ENCODE data around the gene RNU2-63P.
A peak's percentile ranks its signal among the peaks of the same experiment; 100 is the strongest.
"Not testable (repeated sequence)": the region's sequence is repeated elsewhere in the genome, so short reads cannot be mapped to it uniquely, and the experiment has no call there.

RNU2-63P gene

GRCh38 chr2:88016086-88016959 lies at the start of gene RNU2-63P:
TSS of gene RNU2-63P (minus strand) at chr2:88016547.
- peak; percentile 84 for DNase-seq

- DNase-seq: no peak
Observed at GRCh38 chr2:88061295-88061694, 44.9 kb upstream of the RNU2-63P start.

GRCh38 chr2:88060907-88061275 lies 44.5 kb upstream of the RNU2-63P start:
- no peak for DNase-seq

- DNase-seq: peak; percentile 44
Observed at GRCh38 chr2:88059979-88060906, 43.9 kb upstream of the RNU2-63P start.

- DNase-seq: no peak
Observed at GRCh38 chr2:88058191-88058590, 41.8 kb upstream of the RNU2-63P start.

- no peak for DNase-seq
Observed at GRCh38 chr2:88057437-88057844, 41.1 kb upstream of the RNU2-63P start.

GRCh38 chr2:88055371-88056128 lies 39.2 kb upstream of the RNU2-63P start, which contains the start of gene KRCC1:
TSS of gene KRCC1 (minus strand) at chr2:88055783. CDS start at chr2:88028563, 27,220 bp downstream.
- peak; percentile 94 for DNase-seq

GRCh38 chr2:88054782-88055370 lies 38.5 kb upstream of the RNU2-63P start:
- no peak for DNase-seq

GRCh38 chr2:88053934-88054781 lies 37.8 kb upstream of the RNU2-63P start:
- no peak for DNase-seq

- no peak for DNase-seq
Observed at GRCh38 chr2:88053296-88053695, 36.9 kb upstream of the RNU2-63P start.

GRCh38 chr2:88051792-88052191 lies 35.4 kb upstream of the RNU2-63P start:
- DNase-seq: no peak

GRCh38 chr2:88049622-88050021 lies 33.3 kb upstream of the RNU2-63P start:
- DNase-seq: no peak

- DNase-seq: no peak
Observed at GRCh38 chr2:88048541-88048940, 32.2 kb upstream of the RNU2-63P start.

GRCh38 chr2:88045561-88045960 lies 29.2 kb upstream of the RNU2-63P start:
- DNase-seq: not testable (repeated sequence)

GRCh38 chr2:88042476-88042875 lies 26.1 kb upstream of the RNU2-63P start:
- no peak for DNase-seq

- no peak for DNase-seq
Observed at GRCh38 chr2:88038263-88039105, 22.1 kb upstream of the RNU2-63P start.

- no peak for DNase-seq
Observed at GRCh38 chr2:88036606-88037005, 20.3 kb upstream of the RNU2-63P start.

GRCh38 chr2:88036182-88036581 lies 19.8 kb upstream of the RNU2-63P start:
- DNase-seq: no peak

- no peak for DNase-seq
Observed at GRCh38 chr2:88032070-88032702, 15.8 kb upstream of the RNU2-63P start.

GRCh38 chr2:88028931-88029330 lies 12.6 kb upstream of the RNU2-63P start:
- DNase-seq: no peak

All from activated CD4-positive, alpha-beta T cell treated with anti-CD3 and anti-CD28 coated beads for 48 hours (primary cell).